ENCODE measurements around the gene UGT3A1.

The UGT3A1 gene

DNA sequence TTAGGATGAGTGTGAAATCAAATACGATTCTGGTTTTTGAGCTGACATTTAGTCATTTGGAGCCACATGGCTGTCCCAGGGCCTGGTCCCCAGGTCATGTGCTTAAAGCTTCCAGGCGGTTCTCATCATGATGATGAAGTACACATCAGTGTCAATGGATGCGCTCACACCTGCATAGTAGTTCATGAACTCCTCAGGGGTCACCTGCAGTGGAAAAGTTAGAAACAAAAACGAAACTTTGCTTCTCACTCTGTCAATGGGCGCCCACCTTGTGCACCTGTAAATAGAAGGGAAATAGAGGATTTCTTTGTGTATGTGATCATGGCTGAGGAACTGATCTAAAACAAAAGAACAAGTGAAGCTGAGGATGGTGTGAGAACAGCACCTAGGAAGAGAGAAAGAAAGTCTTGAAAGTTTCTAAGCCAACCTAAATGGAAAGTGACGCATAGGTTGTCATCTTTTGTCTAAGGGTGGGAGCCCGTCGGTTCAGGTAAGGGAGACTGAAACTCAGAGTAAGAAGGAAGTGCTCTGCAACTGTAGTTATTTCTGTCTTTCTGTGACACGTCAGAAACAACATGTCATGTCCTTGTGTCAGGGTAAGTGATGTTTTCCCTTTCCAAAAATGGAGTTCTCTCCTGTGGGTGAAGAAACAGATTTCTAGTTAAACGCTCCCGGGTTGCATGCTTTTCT is 86.6 kb downstream of the UGT3A1 start:
- TF ChIP-seq, protein P1, sequence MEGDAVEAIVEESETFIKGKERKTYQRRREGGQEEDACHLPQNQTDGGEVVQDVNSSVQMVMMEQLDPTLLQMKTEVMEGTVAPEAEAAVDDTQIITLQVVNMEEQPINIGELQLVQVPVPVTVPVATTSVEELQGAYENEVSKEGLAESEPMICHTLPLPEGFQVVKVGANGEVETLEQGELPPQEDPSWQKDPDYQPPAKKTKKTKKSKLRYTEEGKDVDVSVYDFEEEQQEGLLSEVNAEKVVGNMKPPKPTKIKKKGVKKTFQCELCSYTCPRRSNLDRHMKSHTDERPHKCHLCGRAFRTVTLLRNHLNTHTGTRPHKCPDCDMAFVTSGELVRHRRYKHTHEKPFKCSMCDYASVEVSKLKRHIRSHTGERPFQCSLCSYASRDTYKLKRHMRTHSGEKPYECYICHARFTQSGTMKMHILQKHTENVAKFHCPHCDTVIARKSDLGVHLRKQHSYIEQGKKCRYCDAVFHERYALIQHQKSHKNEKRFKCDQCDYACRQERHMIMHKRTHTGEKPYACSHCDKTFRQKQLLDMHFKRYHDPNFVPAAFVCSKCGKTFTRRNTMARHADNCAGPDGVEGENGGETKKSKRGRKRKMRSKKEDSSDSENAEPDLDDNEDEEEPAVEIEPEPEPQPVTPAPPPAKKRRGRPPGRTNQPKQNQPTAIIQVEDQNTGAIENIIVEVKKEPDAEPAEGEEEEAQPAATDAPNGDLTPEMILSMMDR (IDR thresholded peaks at IDR 0.05; ENCODE audit: low read depth, low read length, missing control alignments): no peak
- no peak for DNase-seq (ENCODE audit: low read depth)
- no peak overlapping the region for H3K4me3 ChIP-seq (ENCODE audit: low read depth, low read length)
- in situ Hi-C loops (cut with HindIII; ENCODE audit: low sequenced_read_pairs): no loop called here

DNA sequence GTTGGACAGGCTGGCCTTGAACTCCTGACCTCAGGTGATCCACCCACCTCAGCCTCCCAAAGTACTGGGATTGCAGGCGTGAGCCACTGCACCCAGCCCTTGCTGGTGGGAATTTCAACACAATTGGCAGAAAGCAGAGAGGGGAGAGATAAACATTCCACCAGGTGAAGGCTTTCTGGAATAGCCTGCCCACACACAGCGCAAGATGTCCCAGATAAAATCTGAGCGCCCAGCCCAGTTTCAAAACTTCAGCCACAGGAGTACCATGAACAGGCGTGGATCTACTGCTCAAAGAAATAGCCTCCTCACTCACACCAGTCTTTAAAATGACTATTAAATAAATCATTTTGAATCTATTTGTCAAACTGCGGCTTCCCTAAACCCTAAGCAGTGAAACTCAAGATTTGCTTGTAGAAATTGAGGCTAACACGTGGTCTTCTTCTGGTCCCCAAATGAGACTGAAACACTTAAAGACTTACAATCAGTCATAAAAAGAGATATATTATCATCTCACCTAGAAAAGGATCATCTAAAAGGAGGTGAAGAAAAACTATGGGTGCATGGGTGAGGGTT is 87.5 kb downstream of the UGT3A1 start:
- H3K4me3 ChIP-seq (ENCODE audit: low read depth, low read length): no peak overlapping the region
- in situ Hi-C loops (cut with HindIII; ENCODE audit: low sequenced_read_pairs): no loop called here
- no peak for DNase-seq (ENCODE audit: low read depth)
- TF ChIP-seq, protein P1 (IDR thresholded peaks at IDR 0.05; ENCODE audit: low read depth, low read length, missing control alignments): no peak

DNA sequence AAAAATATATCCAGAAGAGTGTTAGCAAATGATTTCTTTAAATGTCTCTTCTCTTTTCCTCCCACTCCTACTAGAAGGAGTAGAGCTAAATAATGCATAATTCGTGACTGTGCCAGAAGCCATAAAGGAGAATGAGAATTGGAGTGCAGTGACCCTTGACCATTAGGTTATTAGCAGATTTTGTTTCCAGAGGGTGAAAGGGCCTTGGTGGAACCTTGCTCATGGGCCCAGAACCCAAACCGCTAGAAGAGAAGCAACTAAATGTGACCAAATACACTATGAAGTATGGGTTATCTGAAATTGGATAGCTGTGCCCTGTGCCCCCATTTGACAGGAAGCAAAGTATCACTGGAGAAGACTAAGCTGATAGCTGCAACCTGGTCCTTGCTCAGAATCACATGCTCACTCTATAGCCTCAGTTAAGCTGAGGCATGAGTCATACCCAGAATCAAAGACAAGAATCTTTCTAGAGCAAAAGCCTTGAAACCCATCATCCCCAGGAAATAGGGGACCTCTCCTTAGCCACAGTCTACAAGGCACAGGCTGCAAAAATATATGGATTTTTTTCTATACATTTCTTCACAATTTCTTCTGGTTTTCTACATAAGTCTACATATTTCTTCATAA is 89.0 kb downstream of the UGT3A1 start:
- TF ChIP-seq, protein P1 (IDR thresholded peaks at IDR 0.05; ENCODE audit: low read depth, low read length, missing control alignments): no peak
- no peak overlapping the region for H3K4me3 ChIP-seq (ENCODE audit: low read depth, low read length)
- DNase-seq (ENCODE audit: low read depth): no peak
- in situ Hi-C loops (cut with HindIII; ENCODE audit: low sequenced_read_pairs): no loop called here

Data from astrocyte of the cerebellum (primary cell).